Airway epithelial cell (primary cell): Measurements from ENCODE around the gene GP1BB. TPM values are rescaled to one million over a fixed set of nuclear protein-coding genes. Genes with fewer than 3 reads are reported as not detected.

ENCODE experiments used
- total RNA-seq: library from RNA; depleted of rRNA; stranded (reverse); fragments of >200 nt; gene quantifications from 2 replicates; pipeline ENCODE4 v1.2.3, GENCODE V29; 2015

The GP1BB gene
- total RNA-seq: 15.0 and 20.3 TPM in 2 replicates

DNA sequence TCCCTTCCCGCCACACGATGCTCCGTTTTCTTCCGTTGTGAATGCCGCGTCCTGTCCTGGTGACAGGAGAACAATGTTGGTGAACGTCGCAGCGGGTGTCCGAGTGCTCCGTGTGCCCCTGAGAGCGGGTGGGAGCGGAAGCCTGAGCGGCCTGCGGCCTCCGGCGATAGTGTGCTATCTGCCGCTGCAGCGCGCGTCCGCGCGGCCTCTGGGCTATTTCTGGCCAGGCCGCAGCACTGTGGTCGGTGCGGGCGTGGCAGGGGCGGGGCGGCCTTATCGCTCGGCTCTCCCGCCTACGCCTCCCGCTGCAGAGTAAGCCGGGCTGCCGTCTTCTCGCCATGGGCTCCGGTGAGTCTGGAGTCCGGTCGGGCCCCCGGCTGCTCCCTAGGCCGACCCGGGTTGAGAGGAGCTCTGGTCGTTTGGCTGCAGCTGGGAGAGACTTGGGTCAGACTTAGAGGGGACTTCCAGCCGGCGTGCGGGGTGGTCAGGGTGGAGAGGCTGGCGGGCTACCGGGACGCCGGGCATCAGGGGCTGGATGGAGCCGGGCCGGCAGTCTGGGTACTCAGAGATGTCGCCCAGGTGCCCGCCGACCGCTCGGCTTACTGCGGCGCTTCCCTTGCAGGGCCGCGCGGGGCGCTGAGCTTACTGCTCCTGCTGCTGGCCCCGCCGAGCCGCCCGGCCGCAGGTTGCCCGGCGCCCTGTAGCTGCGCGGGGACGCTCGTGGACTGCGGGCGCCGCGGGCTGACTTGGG is at the start of gene GP1BB:
Gene GP1BB (plus strand): TSS at position 308 of the 751 bp plus-strand sequence. CDS start 31 bp downstream, at position 339.

DNA sequence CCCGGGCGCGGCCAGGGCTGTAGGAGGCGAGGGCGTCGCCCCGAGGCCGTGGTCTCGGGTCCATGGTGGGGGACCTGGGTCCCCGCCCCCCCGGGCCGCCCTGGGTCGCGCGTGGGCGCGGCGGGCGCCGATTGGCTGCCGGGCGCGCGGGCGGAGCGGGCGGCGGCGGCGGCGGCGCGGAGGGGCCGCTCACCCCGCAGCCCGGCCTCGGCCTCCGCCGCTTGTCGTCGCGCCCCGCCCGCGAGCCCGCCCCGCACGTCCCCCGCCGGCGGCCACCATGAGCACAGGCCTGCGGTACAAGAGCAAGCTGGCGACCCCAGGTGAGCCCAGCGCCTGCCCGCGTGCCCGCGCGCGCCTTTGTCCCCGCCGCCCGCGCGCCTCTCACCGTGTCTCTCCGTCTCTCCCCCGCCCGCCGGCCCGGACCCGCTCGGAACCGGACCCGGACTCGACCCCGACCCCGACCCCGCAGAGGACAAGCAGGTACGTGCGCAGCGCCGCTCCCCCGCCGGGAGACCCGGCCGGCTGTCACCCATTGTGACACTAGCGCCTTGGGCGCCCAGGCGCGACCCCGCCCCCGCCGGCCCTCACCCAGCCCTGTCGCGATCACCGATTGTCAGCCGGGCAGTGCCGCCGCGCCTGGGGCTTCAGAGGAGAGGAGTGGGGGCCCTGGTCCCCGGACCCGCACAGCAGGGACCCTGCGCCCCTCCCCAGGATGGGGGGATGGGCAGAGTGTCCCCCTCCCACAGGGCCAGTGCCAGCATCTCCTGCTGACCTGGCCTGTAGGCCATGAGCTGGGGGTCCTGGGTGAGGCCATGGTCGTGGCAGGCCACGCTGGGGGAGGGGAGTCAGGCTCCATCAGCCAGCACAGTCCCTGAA is 8.8 kb upstream of the GP1BB start, which contains the start of gene SEPTIN5:
Gene SEPTIN5 (plus strand): TSS at position 192 of the 876 bp plus-strand sequence. CDS start 86 bp downstream, at position 278.

GRCh38 chr22:19760058-19760950 is 37.0 kb downstream of the GP1BB start, which contains the start of gene TBX1:
TSS of gene TBX1 (plus strand) at chr22:19760778. CDS start at chr22:19760844, 66 bp downstream.

Other genes with a start within 250 kb of the GP1BB start
- 46.3 and 46.5 TPM in 2 replicates for gene UFD1, start 244.3 kb upstream of the GP1BB start, total RNA-seq
- gene CDC45, start 243.6 kb upstream of the GP1BB start, total RNA-seq: 20.4 and 28.6 TPM in 2 replicates
- 0.14 and 0.37 TPM in 2 replicates for gene CLDN5, start 199.1 kb upstream of the GP1BB start, total RNA-seq
- 40.1 and 68.3 TPM in 2 replicates for gene SEPTIN5, start 9.0 kb upstream of the GP1BB start, total RNA-seq
- 21.6 and 34.4 TPM in 2 replicates for gene TBX1, start 37.2 kb downstream of the GP1BB start, total RNA-seq
- 13.0 and 24.8 TPM in 2 replicates for gene GNB1L, start 131.3 kb downstream of the GP1BB start, total RNA-seq
- 18.2 and 23.2 TPM in 2 replicates for gene RTL10, start 131.3 kb downstream of the GP1BB start, total RNA-seq
- 281 and 359 TPM in 2 replicates for gene COMT, start 218.2 kb downstream of the GP1BB start, total RNA-seq
- 14.1 and 21.9 TPM in 2 replicates for gene TXNRD2, start 218.3 kb downstream of the GP1BB start, total RNA-seq